ENCODE measurements around the gene TFAP2E. TPM values are rescaled to one million over a fixed set of nuclear protein-coding genes. Genes with fewer than 3 reads are reported as not detected.

The TFAP2E gene
- total and polyA plus RNA-seq, 4 donors = 0.07 to 0.21 (median 0.09) TPM

DNA sequence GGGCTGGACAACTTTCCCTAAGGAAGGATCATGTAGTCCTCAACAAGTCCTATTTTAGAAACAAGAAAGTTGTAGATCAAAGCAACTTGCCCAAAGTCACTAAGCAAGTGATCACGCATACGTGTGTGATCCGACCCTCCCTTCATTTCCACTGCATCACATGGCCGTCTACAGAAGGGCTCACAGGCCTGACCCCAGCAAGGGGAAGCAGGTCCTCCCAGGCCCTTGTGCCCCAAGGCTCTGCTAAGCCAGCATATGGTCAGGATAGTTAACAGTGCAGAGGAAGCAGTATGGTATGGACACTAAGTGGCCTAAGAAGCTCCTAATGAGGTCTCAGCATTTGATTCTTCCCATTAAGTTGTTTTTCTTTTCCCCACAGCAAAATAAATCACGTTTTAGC, 24.8 kb downstream of the TFAP2E start:
- no peaks in the 10 kb centered on the region for H3K9me3 ChIP-seq (ENCODE audit: control insufficient read depth in 4 of 4, low read length in 3 of 4)
- TF ChIP-seq, protein P1, sequence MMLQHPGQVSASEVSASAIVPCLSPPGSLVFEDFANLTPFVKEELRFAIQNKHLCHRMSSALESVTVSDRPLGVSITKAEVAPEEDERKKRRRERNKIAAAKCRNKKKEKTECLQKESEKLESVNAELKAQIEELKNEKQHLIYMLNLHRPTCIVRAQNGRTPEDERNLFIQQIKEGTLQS (IDR thresholded peaks at IDR 0.05) = no peak
- TF ChIP-seq HNF4A (conservative IDR thresholded peaks at IDR 0.05) (no peak), NR2F2 (IDR thresholded peaks at IDR 0.05) (no peak), JUND (IDR thresholded peaks at IDR 0.05) (no peak), FOXA2 (IDR thresholded peaks at IDR 0.05) (no peak), FOXA1 (IDR thresholded peaks at IDR 0.05) (no peak), YY1 (IDR thresholded peaks at IDR 0.05) (no peak), SP1 (IDR thresholded peaks at IDR 0.05) (no peak), RXRA (IDR thresholded peaks at IDR 0.05) (no peak)
- TF ChIP-seq, protein P2, sequence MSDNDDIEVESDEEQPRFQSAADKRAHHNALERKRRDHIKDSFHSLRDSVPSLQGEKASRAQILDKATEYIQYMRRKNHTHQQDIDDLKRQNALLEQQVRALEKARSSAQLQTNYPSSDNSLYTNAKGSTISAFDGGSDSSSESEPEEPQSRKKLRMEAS (IDR thresholded peaks at IDR 0.05) = no peak
- TF ChIP-seq, protein P3, sequence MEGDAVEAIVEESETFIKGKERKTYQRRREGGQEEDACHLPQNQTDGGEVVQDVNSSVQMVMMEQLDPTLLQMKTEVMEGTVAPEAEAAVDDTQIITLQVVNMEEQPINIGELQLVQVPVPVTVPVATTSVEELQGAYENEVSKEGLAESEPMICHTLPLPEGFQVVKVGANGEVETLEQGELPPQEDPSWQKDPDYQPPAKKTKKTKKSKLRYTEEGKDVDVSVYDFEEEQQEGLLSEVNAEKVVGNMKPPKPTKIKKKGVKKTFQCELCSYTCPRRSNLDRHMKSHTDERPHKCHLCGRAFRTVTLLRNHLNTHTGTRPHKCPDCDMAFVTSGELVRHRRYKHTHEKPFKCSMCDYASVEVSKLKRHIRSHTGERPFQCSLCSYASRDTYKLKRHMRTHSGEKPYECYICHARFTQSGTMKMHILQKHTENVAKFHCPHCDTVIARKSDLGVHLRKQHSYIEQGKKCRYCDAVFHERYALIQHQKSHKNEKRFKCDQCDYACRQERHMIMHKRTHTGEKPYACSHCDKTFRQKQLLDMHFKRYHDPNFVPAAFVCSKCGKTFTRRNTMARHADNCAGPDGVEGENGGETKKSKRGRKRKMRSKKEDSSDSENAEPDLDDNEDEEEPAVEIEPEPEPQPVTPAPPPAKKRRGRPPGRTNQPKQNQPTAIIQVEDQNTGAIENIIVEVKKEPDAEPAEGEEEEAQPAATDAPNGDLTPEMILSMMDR (IDR thresholded peaks at IDR 0.05; ENCODE audit: low read depth, low read length, missing input control) = no peak
- TF ChIP-seq, protein P4, sequence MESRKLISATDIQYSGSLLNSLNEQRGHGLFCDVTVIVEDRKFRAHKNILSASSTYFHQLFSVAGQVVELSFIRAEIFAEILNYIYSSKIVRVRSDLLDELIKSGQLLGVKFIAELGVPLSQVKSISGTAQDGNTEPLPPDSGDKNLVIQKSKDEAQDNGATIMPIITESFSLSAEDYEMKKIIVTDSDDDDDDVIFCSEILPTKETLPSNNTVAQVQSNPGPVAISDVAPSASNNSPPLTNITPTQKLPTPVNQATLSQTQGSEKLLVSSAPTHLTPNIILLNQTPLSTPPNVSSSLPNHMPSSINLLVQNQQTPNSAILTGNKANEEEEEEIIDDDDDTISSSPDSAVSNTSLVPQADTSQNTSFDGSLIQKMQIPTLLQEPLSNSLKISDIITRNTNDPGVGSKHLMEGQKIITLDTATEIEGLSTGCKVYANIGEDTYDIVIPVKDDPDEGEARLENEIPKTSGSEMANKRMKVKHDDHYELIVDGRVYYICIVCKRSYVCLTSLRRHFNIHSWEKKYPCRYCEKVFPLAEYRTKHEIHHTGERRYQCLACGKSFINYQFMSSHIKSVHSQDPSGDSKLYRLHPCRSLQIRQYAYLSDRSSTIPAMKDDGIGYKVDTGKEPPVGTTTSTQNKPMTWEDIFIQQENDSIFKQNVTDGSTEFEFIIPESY (IDR thresholded peaks at IDR 0.05) = no peak
- TF ChIP-seq, protein P5, sequence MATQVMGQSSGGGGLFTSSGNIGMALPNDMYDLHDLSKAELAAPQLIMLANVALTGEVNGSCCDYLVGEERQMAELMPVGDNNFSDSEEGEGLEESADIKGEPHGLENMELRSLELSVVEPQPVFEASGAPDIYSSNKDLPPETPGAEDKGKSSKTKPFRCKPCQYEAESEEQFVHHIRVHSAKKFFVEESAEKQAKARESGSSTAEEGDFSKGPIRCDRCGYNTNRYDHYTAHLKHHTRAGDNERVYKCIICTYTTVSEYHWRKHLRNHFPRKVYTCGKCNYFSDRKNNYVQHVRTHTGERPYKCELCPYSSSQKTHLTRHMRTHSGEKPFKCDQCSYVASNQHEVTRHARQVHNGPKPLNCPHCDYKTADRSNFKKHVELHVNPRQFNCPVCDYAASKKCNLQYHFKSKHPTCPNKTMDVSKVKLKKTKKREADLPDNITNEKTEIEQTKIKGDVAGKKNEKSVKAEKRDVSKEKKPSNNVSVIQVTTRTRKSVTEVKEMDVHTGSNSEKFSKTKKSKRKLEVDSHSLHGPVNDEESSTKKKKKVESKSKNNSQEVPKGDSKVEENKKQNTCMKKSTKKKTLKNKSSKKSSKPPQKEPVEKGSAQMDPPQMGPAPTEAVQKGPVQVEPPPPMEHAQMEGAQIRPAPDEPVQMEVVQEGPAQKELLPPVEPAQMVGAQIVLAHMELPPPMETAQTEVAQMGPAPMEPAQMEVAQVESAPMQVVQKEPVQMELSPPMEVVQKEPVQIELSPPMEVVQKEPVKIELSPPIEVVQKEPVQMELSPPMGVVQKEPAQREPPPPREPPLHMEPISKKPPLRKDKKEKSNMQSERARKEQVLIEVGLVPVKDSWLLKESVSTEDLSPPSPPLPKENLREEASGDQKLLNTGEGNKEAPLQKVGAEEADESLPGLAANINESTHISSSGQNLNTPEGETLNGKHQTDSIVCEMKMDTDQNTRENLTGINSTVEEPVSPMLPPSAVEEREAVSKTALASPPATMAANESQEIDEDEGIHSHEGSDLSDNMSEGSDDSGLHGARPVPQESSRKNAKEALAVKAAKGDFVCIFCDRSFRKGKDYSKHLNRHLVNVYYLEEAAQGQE (IDR thresholded peaks at IDR 0.05) = no peak
- no peaks in the 10 kb centered on the region for H3K27me3 ChIP-seq (ENCODE audit: control insufficient read depth in 4 of 4, insufficient read depth in 4 of 4, low read length in 3 of 4)
- H3K4me1 ChIP-seq (ENCODE audit: control insufficient read depth in 4 of 4, insufficient read depth in 4 of 4, low read length in 3 of 4) = no peaks in the 10 kb centered on the region
- peaks cover 11 to 24% (median 14%) of the 10 kb centered on the region in 4 donors for H3K36me3 ChIP-seq (ENCODE audit: control insufficient read depth in 4 of 4, insufficient read depth in 3 of 4, low read depth in 1 of 4, low read length in 3 of 4)
- no peak overlapping the region for H3K4me3 ChIP-seq (ENCODE audit: low read depth in 1 of 3, low read length in 3 of 3)
- no peak for DNase-seq (ENCODE audit: low spot score)
- H3K27ac ChIP-seq (ENCODE audit: low read depth in 1 of 2, low read length in 2 of 2) = no peak overlapping the region
- WGBS = 92% methylated on average over 5 of the region's 5 CpGs
- H3K9ac ChIP-seq (ENCODE audit: low read depth in 1 of 2, low read length in 2 of 2) = no peak overlapping the region

DNA sequence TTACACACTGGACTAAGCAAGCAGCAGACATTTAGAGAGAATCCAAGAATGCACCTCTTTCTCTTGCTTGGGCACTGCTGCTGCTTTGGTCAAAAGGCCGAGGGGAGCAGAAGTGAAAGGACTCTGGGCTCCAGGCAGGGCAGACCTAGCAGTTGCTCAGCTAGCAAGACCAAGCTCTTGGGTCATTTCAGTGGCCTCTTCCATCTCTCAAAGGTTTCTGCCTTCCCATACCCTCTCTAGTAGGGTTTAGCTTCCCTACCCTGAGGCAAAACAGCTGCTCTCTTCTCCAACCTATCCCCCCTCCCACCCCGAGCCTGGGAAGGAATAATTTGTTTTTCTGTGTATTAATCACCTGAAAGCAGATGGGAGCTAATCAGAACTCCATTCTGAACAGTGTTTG, 25.8 kb downstream of the TFAP2E start:
- H3K9me3 ChIP-seq (ENCODE audit: control insufficient read depth in 4 of 4, low read length in 3 of 4) = no peaks in the 10 kb centered on the region
- H3K36me3 ChIP-seq (ENCODE audit: control insufficient read depth in 4 of 4, insufficient read depth in 3 of 4, low read depth in 1 of 4, low read length in 3 of 4) = peaks cover 17 to 30% (median 23%) of the 10 kb centered on the region in 4 donors
- 90% methylated on average over 2 of the region's 2 CpGs for WGBS
- no peaks in the 10 kb centered on the region for H3K4me1 ChIP-seq (ENCODE audit: control insufficient read depth in 4 of 4, insufficient read depth in 4 of 4, low read length in 3 of 4)
- TF ChIP-seq, protein P2 (IDR thresholded peaks at IDR 0.05) = no peak
- no peak for TF ChIP-seq JUND (IDR thresholded peaks at IDR 0.05)
- TF ChIP-seq, protein P1 (IDR thresholded peaks at IDR 0.05) = no peak
- no peak for TF ChIP-seq GABPA (IDR thresholded peaks at IDR 0.05 in 1 of 2, conservative IDR thresholded peaks at IDR 0.05 in 1 of 2)
- TF ChIP-seq FOXA2 (IDR thresholded peaks at IDR 0.05) = no peak
- no peak for TF ChIP-seq SP1 (IDR thresholded peaks at IDR 0.05)
- TF ChIP-seq, protein P4 (IDR thresholded peaks at IDR 0.05) = no peak
- TF ChIP-seq NR2F2 (IDR thresholded peaks at IDR 0.05) = no peak
- TF ChIP-seq RAD21 (IDR thresholded peaks at IDR 0.05) = no peak
- TF ChIP-seq EGR1 (IDR thresholded peaks at IDR 0.05; ENCODE audit: low read depth in 2 of 2) = no peak
- TF ChIP-seq HNF4A (conservative IDR thresholded peaks at IDR 0.05) = no peak
- no peak for TF ChIP-seq TAF1 (conservative IDR thresholded peaks at IDR 0.05)
- no peak for TF ChIP-seq RXRA (IDR thresholded peaks at IDR 0.05)
- H3K4me3 ChIP-seq (ENCODE audit: low read depth in 1 of 3, low read length in 3 of 3) = no peak overlapping the region
- H3K27ac ChIP-seq (ENCODE audit: low read depth in 1 of 2, low read length in 2 of 2) = no peak overlapping the region
- H3K27me3 ChIP-seq (ENCODE audit: control insufficient read depth in 4 of 4, insufficient read depth in 4 of 4, low read length in 3 of 4) = no peaks in the 10 kb centered on the region
- H3K9ac ChIP-seq (ENCODE audit: low read depth in 1 of 2, low read length in 2 of 2) = no peak overlapping the region
- DNase-seq (ENCODE audit: low spot score) = no peak
